Ascending aorta (tissue), 2 donors: Measurements from ENCODE around the gene HTR5A. TPM values are rescaled to one million over a fixed set of nuclear protein-coding genes. Genes with fewer than 3 reads are reported as not detected.

Source experiments
- DNase-seq, 2 donors: peaks; one replicate each; pipeline ENCODE4 v3.0.0-alpha.2; 2019; ENCODE audit warnings: low spot score in 2 of 2
- H3K27ac ChIP-seq, 2 donors: fragments of 200-600 bp; sonication (generic); one replicate each; pipeline ENCODE4 v1.5.1; 2016 to 2017; ENCODE audit warnings: mild to moderate bottlenecking in 1 of 2
- H3K27me3 ChIP-seq: fragments of 200-600 bp; sonication (generic); one replicate; pipeline ENCODE4 v1.5.1; 2017
- H3K36me3 ChIP-seq, 2 donors: fragments of 200-600 bp; sonication (generic); one replicate each; pipeline ENCODE4 v1.5.1; 2016
- H3K4me1 ChIP-seq, 2 donors: fragments of 200-600 bp; sonication (generic); one replicate each; pipeline ENCODE4 v1.5.1; 2016 to 2017; ENCODE audit warnings: mild to moderate bottlenecking in 1 of 2
- H3K4me3 ChIP-seq, 2 donors: fragments of 200-600 bp; sonication (generic); one replicate each; pipeline ENCODE4 v1.5.1; 2016 to 2017; ENCODE audit warnings: mild to moderate bottlenecking in 1 of 2
- H3K9me3 ChIP-seq, 2 donors: fragments of 200-600 bp; sonication (generic); one replicate each; pipeline ENCODE4 v1.5.1; 2016
- intact Hi-C: fragments of 100-400 bp; cut with DNase I; formaldehyde crosslinking; loops from one replicate; pipeline ENCODE4 v1.15.1; 2023
- total RNA-seq: library from RNA; depleted of rRNA; stranded (reverse); fragments of >200 nt; gene quantifications from one replicate; pipeline ENCODE4 v1.1.0, GENCODE V29; 2016
- TF ChIP-seq, protein P1 (sequence below), 3 experiments: fragments of 200-600 bp in 2 of 3; fragments of 450-650 bp in 1 of 3; sonication (generic) in 2 of 3; IDR thresholded peaks; one replicate each; pipeline ENCODE4 v1.5.1; 2016 to 2019; ENCODE audit warnings: antibody characterized with exemption in 3 of 3, mild to moderate bottlenecking in 1 of 3, moderate library complexity in 1 of 3

Gene HTR5A
- total RNA-seq, 1 donor from 2014 or later = not detected

DNA sequence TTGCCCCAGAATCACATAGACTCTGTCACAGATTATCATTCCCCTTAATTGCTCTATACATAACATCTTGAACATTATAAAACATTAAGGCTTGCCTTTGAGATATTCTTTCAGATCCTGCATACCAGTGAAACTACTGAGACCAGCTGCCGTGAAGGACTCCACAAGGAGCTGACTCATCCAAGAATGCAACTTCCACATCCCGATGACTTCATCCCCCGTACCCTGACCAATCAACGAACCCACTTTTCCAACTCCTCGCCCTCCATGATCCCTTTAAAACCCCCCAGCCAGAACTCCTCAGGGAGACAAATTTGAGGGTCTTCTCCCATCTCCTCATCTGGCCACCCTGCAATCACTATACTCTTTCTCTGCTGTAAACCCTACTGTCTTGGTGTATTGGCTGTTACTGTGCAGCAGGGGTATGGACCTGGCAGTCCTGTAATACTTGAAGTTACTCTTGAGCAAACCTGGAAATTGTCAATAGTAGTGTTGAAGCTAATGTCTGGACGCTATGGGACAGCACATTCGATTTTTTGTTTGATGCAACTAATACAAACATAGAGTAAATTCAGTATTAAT is 49.8 kb downstream of the HTR5A start:
- Histone ChIP-seq H3K27ac (no peak overlapping the region), H3K4me3 (no peak overlapping the region), H3K36me3 (no peaks in the 10 kb centered on the region), H3K9me3 (peaks cover 0 to 8% of the 10 kb centered on the region in 2 donors), H3K27me3 (no peaks in the 10 kb centered on the region), H3K4me1 (no peaks in the 10 kb centered on the region)
- intact Hi-C loops = no loop called here
- TF ChIP-seq, protein P1, sequence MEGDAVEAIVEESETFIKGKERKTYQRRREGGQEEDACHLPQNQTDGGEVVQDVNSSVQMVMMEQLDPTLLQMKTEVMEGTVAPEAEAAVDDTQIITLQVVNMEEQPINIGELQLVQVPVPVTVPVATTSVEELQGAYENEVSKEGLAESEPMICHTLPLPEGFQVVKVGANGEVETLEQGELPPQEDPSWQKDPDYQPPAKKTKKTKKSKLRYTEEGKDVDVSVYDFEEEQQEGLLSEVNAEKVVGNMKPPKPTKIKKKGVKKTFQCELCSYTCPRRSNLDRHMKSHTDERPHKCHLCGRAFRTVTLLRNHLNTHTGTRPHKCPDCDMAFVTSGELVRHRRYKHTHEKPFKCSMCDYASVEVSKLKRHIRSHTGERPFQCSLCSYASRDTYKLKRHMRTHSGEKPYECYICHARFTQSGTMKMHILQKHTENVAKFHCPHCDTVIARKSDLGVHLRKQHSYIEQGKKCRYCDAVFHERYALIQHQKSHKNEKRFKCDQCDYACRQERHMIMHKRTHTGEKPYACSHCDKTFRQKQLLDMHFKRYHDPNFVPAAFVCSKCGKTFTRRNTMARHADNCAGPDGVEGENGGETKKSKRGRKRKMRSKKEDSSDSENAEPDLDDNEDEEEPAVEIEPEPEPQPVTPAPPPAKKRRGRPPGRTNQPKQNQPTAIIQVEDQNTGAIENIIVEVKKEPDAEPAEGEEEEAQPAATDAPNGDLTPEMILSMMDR (IDR thresholded peaks at IDR 0.05) = no peak
- DNase-seq = no peak

DNA sequence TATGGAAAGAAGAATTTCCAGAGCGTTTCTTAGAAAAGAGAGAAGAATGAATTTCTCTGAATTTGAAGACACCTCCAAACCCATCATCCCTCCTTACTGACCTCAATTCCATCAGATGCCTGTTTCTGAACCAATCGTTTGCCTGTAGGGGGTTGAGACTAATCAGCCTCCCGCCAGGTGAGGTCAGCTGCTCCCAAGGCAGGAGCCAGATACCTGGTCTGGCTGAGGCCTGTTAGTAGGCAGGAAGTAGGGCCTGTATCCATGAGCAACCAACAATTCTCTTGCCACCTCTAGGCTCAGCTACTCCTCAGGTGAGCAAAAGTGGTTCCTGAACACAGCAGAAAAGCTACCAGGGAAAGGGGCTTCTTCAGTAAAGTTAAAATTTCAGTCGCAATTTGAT is 50.3 kb downstream of the HTR5A start:
- H3K27ac ChIP-seq = no peak overlapping the region
- TF ChIP-seq, protein P1 (IDR thresholded peaks at IDR 0.05) = no peak
- H3K4me3 ChIP-seq = no peak overlapping the region
- no peaks in the 10 kb centered on the region for H3K4me1 ChIP-seq
- peaks cover 0 to 8% of the 10 kb centered on the region in 2 donors for H3K9me3 ChIP-seq
- DNase-seq = no peak
- intact Hi-C loops = no loop called here
- no peaks in the 10 kb centered on the region for H3K27me3 ChIP-seq
- no peaks in the 10 kb centered on the region for H3K36me3 ChIP-seq

DNA sequence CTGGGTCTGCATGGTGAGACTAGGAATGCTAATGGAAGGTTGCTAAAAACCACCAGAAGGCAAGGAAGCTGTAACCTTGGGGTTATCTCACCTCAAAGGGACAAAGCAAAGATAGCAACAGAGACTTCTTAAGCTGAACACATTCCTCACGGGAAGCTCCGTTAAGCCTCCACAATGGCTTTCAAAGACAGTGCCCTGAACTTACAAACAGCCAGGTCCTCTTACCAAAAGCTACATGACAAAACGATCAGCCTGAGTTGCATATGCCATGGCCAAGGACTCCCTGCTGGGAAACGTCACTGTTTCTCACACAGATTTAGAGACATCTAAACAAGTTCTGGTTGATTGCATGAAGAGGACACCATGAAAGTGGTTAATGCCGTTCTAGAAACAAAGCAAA is 52.7 kb downstream of the HTR5A start:
- no peak for DNase-seq
- no peaks in the 10 kb centered on the region for H3K27me3 ChIP-seq
- TF ChIP-seq, protein P1 (IDR thresholded peaks at IDR 0.05) = no peak
- no peak overlapping the region for H3K27ac ChIP-seq
- intact Hi-C loops = no loop called here
- H3K36me3 ChIP-seq = no peaks in the 10 kb centered on the region
- H3K9me3 ChIP-seq = peaks cover 0 to 8% of the 10 kb centered on the region in 2 donors
- H3K4me1 ChIP-seq = no peaks in the 10 kb centered on the region
- H3K4me3 ChIP-seq = no peak overlapping the region

DNA sequence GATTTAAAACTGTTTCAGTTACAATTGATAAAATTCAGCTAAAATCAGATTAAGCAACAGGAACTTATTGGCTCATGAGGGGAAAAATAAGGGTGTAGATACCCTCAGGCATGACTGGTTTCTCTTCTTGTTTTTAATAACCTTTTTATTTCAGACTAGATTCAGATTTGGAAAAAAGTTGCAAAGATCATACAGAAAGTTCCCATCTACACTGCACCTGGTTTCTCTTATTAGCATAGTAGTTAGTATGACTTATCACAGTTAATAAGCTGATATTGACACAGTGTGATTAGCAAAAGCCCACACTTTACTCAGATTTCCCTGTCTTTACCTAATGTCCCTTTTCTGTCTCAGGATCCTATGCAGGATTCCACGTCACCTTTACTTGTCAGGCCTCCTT is 53.3 kb downstream of the HTR5A start:
- intact Hi-C loops = no loop called here
- H3K4me1 ChIP-seq = no peaks in the 10 kb centered on the region
- TF ChIP-seq, protein P1 (IDR thresholded peaks at IDR 0.05) = no peak
- no peaks in the 10 kb centered on the region for H3K36me3 ChIP-seq
- no peak overlapping the region for H3K27ac ChIP-seq
- peaks cover 0 to 8% of the 10 kb centered on the region in 2 donors for H3K9me3 ChIP-seq
- DNase-seq = no peak
- H3K4me3 ChIP-seq = no peak overlapping the region
- H3K27me3 ChIP-seq = no peaks in the 10 kb centered on the region

DNA sequence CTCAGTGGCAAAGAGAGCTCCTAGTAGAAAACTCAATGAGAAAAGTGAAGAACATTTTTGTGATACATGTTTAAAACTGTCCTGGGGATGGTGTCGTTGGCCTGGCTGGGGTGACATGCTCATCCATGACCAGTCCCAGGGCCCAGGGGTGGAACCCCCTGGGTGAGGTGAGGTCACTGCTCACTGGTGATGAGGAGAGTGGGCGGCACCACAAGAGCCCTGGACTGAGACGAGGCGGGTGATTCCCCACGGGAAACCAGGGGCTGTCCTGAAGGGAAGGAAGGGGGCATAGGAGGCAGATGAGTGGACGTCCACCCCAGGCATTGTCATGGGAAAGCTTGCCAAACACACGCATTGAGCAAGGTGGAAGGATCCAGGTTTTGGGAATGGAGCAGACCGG is 54.6 kb downstream of the HTR5A start:
- Histone ChIP-seq H3K9me3 (peaks cover 0 to 8% of the 10 kb centered on the region in 2 donors), H3K4me3 (no peak overlapping the region), H3K36me3 (no peaks in the 10 kb centered on the region), H3K27me3 (no peaks in the 10 kb centered on the region), H3K4me1 (no peaks in the 10 kb centered on the region), H3K27ac (no peak overlapping the region)
- intact Hi-C loops = no loop called here
- peak in 1 of 2 donors; percentile 38 for DNase-seq
- TF ChIP-seq, protein P1 (IDR thresholded peaks at IDR 0.05) = no peak

DNA sequence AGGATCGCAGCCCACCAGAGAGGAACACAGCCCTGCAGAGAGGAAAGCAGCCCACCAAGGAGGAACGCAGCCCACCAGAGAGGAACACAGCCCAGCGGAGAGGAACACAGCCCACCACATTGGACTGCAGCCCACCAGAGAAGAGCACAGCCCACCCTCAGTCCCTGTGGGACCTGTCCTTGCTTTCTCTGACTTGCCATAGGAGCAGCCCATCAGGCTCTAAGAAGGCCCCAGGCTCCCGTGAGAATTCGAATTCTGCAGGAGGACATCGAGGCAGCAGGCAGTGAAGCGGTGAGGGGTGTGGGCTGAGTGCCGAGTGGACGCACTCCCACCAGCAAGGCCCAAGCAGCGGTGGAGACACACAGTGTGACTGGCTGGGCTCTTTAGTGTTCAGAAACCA is 59.1 kb downstream of the HTR5A start:
- Histone ChIP-seq H3K27ac (no peak overlapping the region), H3K4me3 (no peak overlapping the region), H3K4me1 (no peaks in the 10 kb centered on the region), H3K9me3 (no peaks in the 10 kb centered on the region), H3K36me3 (no peaks in the 10 kb centered on the region), H3K27me3 (no peaks in the 10 kb centered on the region)
- intact Hi-C loops = no loop called here
- peak in 1 of 2 donors; percentile 43 for DNase-seq
- TF ChIP-seq, protein P1 (IDR thresholded peaks at IDR 0.05) = no peak
